NCI-H2107 treated with DMSO at 0.1 percent for 48 hours (cell line): ENCODE results near the gene ARHGAP26.

Experiments
- DNase-seq: peaks from one replicate; lab custom pipeline; 2025; ENCODE audit not compliant: unreplicated experiment; lab: John Stamatoyannopoulos, UW

The ARHGAP26 gene

DNA sequence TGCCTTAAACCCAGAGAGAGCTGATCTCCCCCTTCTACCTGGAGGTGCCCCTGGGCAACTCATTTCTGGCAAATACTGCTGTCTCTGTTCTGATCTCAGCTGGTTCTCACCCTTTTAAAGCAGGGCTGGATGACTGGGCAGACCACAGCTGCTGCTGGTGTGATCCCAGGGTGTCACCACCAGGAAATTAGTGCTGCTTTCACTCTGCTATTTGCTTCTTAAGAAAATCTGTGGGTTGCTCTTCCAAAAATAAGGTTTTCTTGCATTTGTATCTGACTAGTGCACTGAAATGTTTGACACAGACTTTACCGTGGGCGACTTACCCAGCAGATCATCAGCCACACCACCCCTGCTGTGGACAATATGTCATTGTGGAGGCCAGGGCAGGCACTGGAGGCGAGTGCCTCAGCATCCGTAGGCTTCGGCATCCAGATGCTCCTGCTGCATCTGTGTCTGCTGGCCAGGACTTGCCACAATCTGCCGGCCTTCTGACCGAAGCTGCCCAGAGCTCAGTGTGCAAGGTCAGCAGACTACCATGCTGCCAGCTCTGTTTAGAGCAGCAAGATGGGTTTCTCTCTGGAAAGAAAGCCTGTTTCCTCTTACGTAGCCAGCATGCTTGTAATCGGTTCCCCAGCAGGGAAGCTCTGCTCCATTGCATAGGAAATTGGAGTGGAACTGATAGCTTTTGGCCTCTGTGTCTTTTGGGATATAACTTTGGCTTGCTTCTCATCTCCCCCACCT, 13.6 kb downstream of the ARHGAP26 start:
- no peak for DNase-seq

DNA sequence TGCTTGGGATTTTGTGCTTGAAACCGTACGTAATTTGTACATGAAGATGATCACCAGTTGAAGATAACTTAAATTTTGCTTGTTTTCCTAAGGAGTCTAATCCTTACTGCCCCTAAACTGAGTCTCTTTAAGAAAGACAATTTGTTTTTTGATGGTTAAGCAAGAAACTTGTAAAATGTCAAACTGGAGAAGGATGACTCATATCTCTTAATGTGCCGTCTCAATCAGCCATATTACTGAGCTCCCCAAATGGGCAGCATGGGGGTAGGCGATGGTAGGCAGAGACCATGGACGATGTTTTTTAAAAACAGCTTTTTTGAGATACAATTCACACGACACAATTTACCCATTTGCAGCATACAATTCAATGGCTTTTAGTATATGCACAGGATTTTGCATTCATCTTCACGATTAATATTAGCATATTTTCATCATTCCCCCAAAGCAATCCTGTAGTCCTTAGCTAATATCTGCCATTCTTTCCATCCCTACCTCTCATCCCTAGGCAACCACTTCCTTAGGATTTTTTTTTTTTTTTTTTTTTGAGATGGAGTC, 14.3 kb downstream of the ARHGAP26 start:
- DNase-seq = no peak

GRCh38 chr5:142785206-142785605, 15.0 kb downstream of the ARHGAP26 start:
- no peak for DNase-seq

GRCh38 chr5:142789206-142789605, 19.0 kb downstream of the ARHGAP26 start:
- DNase-seq = no peak

- DNase-seq = no peak
Observed at GRCh38 chr5:142792012-142792864, 22.1 kb downstream of the ARHGAP26 start.

- no peak for DNase-seq
Observed at GRCh38 chr5:142792865-142793232, 22.7 kb downstream of the ARHGAP26 start.

DNA sequence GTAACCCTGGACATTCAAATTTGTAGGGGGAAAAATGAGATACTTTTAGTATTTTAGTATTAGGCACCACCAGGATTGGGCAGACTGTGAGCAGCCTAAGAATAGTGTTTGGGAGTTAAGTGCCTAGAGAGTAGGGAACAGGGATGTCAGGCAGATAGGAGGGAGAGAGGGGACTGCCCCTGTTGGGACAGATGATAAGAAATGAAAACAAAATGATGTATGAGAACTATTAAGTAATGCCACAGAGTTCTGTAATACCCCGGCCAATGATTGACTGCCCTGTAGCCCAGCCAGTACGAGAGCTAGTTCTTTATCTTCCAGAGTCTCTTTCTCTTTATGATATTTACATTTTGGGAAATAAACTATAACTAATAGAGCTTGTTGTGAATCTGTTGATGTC, 24.4 kb downstream of the ARHGAP26 start:
- no peak for DNase-seq

DNA sequence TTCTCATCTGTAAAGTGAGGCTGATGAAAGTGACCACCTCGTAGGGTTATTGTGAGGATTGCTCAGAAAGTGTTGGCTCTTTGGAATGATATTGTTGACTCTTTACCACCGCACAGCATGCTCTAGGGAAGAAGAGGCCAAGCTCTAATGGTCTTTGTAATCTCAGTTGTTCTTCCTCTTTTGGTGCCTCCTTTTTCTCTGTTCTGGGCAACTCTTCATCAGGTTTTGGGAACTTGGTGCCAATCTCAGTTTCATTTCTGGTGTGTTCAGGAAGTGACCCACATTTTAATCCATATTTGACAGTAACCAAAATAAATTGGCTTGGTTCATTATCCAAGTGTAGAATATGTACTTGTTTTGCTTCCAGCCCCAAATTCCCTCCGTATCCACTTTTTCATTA, 25.1 kb downstream of the ARHGAP26 start:
- no peak for DNase-seq

GRCh38 chr5:142796492-142797109, 26.4 kb downstream of the ARHGAP26 start:
- no peak for DNase-seq

- no peak for DNase-seq
Observed at GRCh38 chr5:142797420-142797819, 27.2 kb downstream of the ARHGAP26 start.

DNA sequence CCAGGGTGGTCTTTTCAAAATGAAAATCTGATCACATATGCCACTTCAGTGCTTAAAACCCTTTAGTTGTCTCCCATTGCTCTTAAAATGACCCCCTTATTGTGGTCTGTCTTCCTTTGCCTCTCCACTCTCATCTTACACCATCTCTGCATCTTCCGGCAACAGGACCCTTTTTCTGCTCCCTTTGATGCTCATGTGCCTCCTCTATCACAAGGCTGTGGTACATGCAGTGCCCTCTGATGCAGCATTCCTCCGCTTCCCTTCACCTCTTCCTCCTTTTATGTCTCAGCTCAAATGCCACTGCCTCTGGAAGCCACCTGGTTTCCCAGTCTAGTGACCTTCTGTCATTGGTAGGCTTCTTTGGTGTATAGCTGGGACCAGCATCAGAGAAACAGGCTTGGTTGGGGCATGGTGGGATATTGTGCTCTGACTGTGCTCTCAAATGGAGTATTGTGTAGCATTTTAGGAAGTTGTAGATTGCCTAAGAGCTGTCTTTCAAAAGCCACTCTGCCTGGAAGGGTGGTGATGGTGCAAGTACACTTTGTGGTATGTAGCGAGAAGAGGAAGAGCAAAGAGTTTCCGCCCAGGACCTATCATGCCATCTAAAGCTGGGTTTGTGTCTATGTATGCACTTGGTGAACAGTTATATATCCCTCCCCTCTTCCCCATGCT, 28.1 kb downstream of the ARHGAP26 start:
- DNase-seq = no peak

GRCh38 chr5:142800776-142801494, 30.8 kb downstream of the ARHGAP26 start:
- DNase-seq = no peak

- DNase-seq = no peak
Observed at GRCh38 chr5:142801495-142801871, 31.3 kb downstream of the ARHGAP26 start.

DNA sequence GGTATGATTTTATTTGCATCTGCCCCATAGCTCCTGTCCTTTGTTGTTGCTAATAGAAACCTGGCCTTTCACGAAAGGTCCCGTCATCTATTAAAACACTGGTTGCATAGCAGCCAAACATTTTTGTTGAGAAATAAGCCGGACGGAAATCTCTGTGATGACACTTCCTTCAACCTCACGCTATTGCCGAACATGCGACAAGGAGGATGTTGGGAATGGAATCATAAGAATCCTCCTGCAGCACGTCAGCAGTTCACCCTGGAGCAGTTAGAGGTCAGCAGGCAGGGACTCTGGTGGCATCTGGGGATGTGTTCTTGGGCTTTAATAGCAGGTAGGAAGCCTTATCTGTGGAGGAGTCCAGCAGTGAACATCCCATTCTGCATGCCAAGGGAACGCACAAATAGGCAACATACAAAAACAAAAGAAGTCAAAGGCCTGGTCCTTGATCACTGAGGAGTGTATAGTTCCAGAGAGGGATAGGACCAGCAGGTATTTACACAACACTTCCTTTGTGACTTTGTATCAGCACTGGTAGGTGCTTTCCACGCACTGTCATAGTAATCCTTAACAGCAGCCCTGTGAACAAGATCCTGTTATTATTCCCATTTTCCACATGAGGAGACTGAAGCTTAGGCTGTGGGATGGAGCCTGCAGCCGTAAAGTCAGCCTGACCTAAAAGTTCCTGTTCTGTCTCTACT, 33.4 kb downstream of the ARHGAP26 start:
- DNase-seq = no peak

- no peak for DNase-seq
Observed at GRCh38 chr5:142805339-142805738, 35.2 kb downstream of the ARHGAP26 start.

DNA sequence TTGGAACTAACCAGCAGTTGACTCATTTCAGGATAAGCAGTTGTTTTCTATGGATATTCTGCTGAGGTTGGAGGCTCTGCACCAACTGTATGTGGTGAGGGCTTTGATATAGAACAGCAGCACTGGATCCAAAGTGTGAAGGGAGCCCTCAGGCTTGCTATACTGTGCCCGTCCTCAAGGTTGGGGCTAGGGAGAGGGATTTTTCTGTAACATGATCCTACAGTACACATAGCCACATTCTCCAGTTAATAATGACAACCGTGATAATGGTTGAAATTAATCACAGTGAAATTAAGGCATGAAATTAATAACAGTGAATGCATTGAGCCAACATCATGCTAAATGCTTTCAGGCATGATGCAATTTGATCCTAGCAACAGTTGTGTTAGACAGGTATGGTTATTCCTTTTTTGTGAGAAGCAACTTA, 36.7 kb downstream of the ARHGAP26 start:
- no peak for DNase-seq

DNA sequence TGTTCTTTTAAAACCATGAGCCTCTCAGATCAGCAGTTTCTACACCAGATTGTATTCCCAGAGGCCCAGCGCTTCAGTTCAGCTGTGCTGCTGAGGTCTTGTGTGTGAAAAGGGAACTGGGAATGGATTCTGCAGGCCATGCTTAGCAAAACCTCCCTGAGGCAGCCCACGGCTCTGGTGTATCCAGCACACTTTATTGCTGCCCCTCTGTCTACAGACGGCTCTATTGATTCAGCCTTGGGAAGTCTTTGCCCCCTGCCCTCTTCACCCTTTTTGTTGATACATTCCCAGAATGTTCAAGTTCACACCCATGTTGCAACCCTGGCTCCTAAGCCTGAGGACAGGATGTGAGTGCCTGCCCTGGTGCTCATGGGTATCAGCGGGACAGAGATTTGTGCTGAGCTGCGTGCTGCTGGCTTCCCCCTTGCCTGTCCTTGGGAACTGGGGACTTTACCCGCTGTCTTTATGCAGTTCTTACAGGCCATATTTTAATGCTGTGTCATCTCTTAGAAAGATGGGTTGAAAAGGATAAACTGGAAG, 37.3 kb downstream of the ARHGAP26 start:
- no peak for DNase-seq

DNA sequence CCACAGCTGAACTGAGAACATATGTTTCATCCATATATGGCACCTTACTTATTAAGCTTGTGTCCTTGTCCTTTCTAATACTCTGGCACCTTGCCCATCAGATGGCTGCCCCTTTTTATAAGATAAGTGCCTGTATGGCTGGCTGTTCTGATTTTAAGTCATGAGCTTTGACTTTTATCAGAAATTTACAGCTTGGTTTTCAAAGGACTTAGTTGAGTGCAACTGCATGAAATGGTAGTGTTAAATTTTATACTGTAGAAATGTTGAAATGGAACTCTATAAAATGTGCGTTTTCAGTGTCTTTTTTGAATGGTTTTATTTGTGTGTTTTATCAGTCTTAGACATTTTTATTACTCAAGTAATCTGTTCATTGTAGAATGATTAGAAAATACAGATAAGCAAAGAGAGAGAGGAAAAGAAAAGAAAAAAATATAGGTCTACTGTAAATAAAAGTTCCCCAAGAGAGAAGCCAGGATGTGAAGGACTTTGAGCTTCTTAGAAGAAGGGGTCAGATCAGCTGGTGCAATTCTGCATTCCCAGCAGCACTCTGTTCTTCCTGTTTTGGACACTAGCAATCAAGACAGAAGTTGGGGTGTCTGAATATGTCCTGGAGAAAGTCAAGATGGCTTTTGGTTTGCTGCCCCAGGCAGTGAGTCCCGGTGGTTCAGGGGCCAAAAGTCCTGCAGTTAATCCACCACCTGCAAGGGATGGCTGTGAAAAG, 38.9 kb downstream of the ARHGAP26 start:
- no peak for DNase-seq

- DNase-seq = no peak
Observed at GRCh38 chr5:142810081-142810480, 39.9 kb downstream of the ARHGAP26 start.
